NK-92 (cell line): ENCODE results near the gene BRAF.
"Not testable (repeated sequence)": the region's sequence is repeated elsewhere in the genome, so short reads cannot be mapped to it uniquely, and the experiment has no call there.

Experiments used
- DNase-seq: peaks from one replicate; lab custom pipeline; 2025; ENCODE audit not compliant: unreplicated experiment; lab: John Stamatoyannopoulos, UW

Gene BRAF

GRCh38 chr7:140719721-140720120 is 205.0 kb downstream of the BRAF start:
- no peak for DNase-seq

- DNase-seq = no peak
Measured at GRCh38 chr7:140714331-140715040, 210.2 kb downstream of the BRAF start.

- not testable (repeated sequence) for DNase-seq
Measured at GRCh38 chr7:140712392-140712791, 212.3 kb downstream of the BRAF start.

- DNase-seq = not testable (repeated sequence)
Measured at GRCh38 chr7:140708764-140709163, 216.0 kb downstream of the BRAF start.

- no peak for DNase-seq
Measured at GRCh38 chr7:140707132-140707531, 217.6 kb downstream of the BRAF start.

- DNase-seq = no peak
Measured at GRCh38 chr7:140704205-140704604, 220.5 kb downstream of the BRAF start.

- DNase-seq = no peak
Measured at GRCh38 chr7:140702774-140703173, 222.0 kb downstream of the BRAF start.

GRCh38 chr7:140698477-140698876 is 226.3 kb downstream of the BRAF start:
- DNase-seq = no peak

GRCh38 chr7:140697447-140698143 is 227.1 kb downstream of the BRAF start:
- DNase-seq = no peak

GRCh38 chr7:140696680-140697446 is 227.9 kb downstream of the BRAF start, which contains the start of gene NDUFB2:
Gene NDUFB2 (plus strand): TSS chr7:140696708. CDS start chr7:140696745, 37 bp downstream.
- no peak for DNase-seq

GRCh38 chr7:140696024-140696679 is 228.6 kb downstream of the BRAF start:
- DNase-seq = peak; percentile 58

GRCh38 chr7:140695381-140695780 is 229.3 kb downstream of the BRAF start:
- DNase-seq = no peak

- no peak for DNase-seq
Measured at GRCh38 chr7:140694592-140694991, 230.1 kb downstream of the BRAF start.

- DNase-seq = not testable (repeated sequence)
Measured at GRCh38 chr7:140693849-140694248, 230.9 kb downstream of the BRAF start.

GRCh38 chr7:140691376-140692045 is 233.2 kb downstream of the BRAF start:
- no peak for DNase-seq

GRCh38 chr7:140689199-140690152 is 235.3 kb downstream of the BRAF start:
- DNase-seq = no peak

GRCh38 chr7:140688341-140688740 is 236.4 kb downstream of the BRAF start:
- DNase-seq = no peak

- DNase-seq = no peak
Measured at GRCh38 chr7:140686921-140687320, 237.8 kb downstream of the BRAF start.

GRCh38 chr7:140685407-140686087 is 239.2 kb downstream of the BRAF start:
- DNase-seq = no peak
